K562 (cell line): ENCODE measurements around the gene PLPP4. TPM values are rescaled to one million over a fixed set of nuclear protein-coding genes. Genes with fewer than 3 reads are reported as not detected.

ENCODE experiments used
- ATAC-seq: fragments of 200-7000 bp; cut with Tn5 transposase; 3 replicates; pipeline ENCODE4 v1.9.1; 2020; ENCODE audit warnings: moderate library complexity
- BruUV-seq: library from RNA; stranded (reverse); fragments of 400-500 nt; replicated peaks from 2 replicates; lab custom pipeline; 2021; lab: Mats Ljungman, UMichigan
- CTCF ChIA-PET: fragments of 300-600 bp; formaldehyde crosslinking; extraction: SDS; loops from one replicate; lab custom pipeline; 2021; ENCODE audit warnings: low intra/inter-chr PET ratio; lab: Yijun Ruan, JAX
- POLR2A ChIA-PET: fragments of 300-600, 350-650 bp; sonication (Branson Sonifier 250); formaldehyde crosslinking; extraction: SDS; loops from one replicate; lab custom pipeline; 2021; ENCODE audit warnings: antibody characterized with exemption, inconsistent platforms; lab: Yijun Ruan, JAX
- DNase-seq, 4 experiments: peaks; one replicate each; pipeline versions ENCODE4 v3.0.0 to v3.0.0-alpha.2; 2011 to 2018; ENCODE audit warnings: low spot score in 3 of 4, mixed read lengths in 3 of 4; ENCODE audit errors: extremely low read depth in 1 of 4
- FAIRE-seq: peaks from 2 replicates; lab custom pipeline; 2011; peaks lifted over from hg19 to GRCh38; lab: Jason Lieb, UNC
- H2AFZ ChIP-seq: 2 replicates; pipeline ENCODE4 v1.6.0; 2011; ENCODE audit warnings: low read depth, low read length, control low read depth, inconsistent platforms
- H3K27ac ChIP-seq: fragments of 200-600 bp; 3 replicates; pipeline ENCODE4 v1.8.0; 2011; ENCODE audit warnings: low read depth, mild to moderate bottlenecking, control low read depth, inconsistent platforms, low read length, moderate library complexity, mixed read lengths; ENCODE audit errors: extremely low read depth
- H3K27me3 ChIP-seq, 2 experiments: fragments of 300-600 bp in 1 of 2; 2 replicates in 1 of 2; 3 replicates in 1 of 2; pipeline versions ENCODE4 v1.6.0 to v1.8.0; 2011; ENCODE audit warnings: inconsistent platforms in 2 of 2, low read length in 2 of 2, mild to moderate bottlenecking in 1 of 2, mixed read lengths in 1 of 2, moderate library complexity in 1 of 2; ENCODE audit not compliant: control insufficient read depth in 2 of 2, insufficient read depth in 2 of 2
- H3K36me3 ChIP-seq: fragments of 300-600 bp; 3 replicates; pipeline ENCODE4 v1.8.0; 2011; ENCODE audit warnings: mild to moderate bottlenecking, low read length, inconsistent platforms; ENCODE audit not compliant: control insufficient read depth, insufficient read depth
- H3K4me1 ChIP-seq, 2 experiments: fragments of 200-600 bp in 1 of 2; replicated peaks in 1 of 2; 2 replicates in 1 of 2; 3 replicates in 1 of 2; pipeline versions ENCODE4 v1.5.1 to v1.8.0; 2011; ENCODE audit warnings: inconsistent platforms in 2 of 2, low read length in 2 of 2, mild to moderate bottlenecking in 1 of 2, mixed read lengths in 1 of 2, moderate library complexity in 1 of 2; ENCODE audit not compliant: control insufficient read depth in 2 of 2, insufficient read depth in 2 of 2
- H3K4me2 ChIP-seq: 2 replicates; pipeline ENCODE4 v1.6.1; 2011; ENCODE audit warnings: low read length, control low read depth, inconsistent platforms, mixed read lengths; ENCODE audit not compliant: insufficient read depth
- H3K4me3 ChIP-seq: fragments of 200-600 bp; sonication (generic), shearing (Covaris generic); 2 replicates; pipeline ENCODE4 v1.5.1; 2016; ENCODE audit warnings: control low read depth, inconsistent platforms
- H3K79me2 ChIP-seq: fragments of 200-600 bp; 3 replicates; pipeline ENCODE4 v1.8.0; 2011; ENCODE audit warnings: low read length, inconsistent platforms; ENCODE audit not compliant: control insufficient read depth, insufficient read depth
- H3K9ac ChIP-seq, 2 experiments: 2 replicates each; pipeline versions ENCODE4 v1.6.0 to v1.6.1; 2011; ENCODE audit warnings: low read depth in 2 of 2, low read length in 2 of 2, control low read depth in 1 of 2, inconsistent platforms in 1 of 2, mild to moderate bottlenecking in 1 of 2, mixed read lengths in 1 of 2; ENCODE audit not compliant: insufficient read depth in 1 of 2
- H3K9me1 ChIP-seq: one replicate; pipeline ENCODE4 v1.6.0; 2011; ENCODE audit warnings: inconsistent platforms, mild to moderate bottlenecking, low read length, moderate library complexity; ENCODE audit not compliant: control insufficient read depth, insufficient read depth
- H3K9me3 ChIP-seq: replicated peaks from 2 replicates; pipeline ENCODE4 v1.5.1; 2011; ENCODE audit warnings: low read depth, low read length, inconsistent platforms; ENCODE audit not compliant: control insufficient read depth, insufficient read depth
- H4K20me1 ChIP-seq: replicated peaks from 2 replicates; pipeline ENCODE4 v1.6.1; 2011; ENCODE audit warnings: low read length, inconsistent platforms, mixed read lengths; ENCODE audit not compliant: control insufficient read depth, insufficient read depth
- GTF3C2 ChIP-seq: IDR thresholded peaks from 3 replicates; pipeline ENCODE4 v1.6.1; 2011; ENCODE audit warnings: borderline replicate concordance, mild to moderate bottlenecking, moderate library complexity; ENCODE audit not compliant: insufficient read length; ENCODE audit errors: extremely low read depth
- MBD2 ChIP-seq: sonication (generic); IDR thresholded peaks from 2 replicates; pipeline ENCODE4 v1.6.1; 2016; ENCODE audit warnings: low read depth, borderline replicate concordance
- POLR3A ChIP-seq: IDR thresholded peaks from 2 replicates; pipeline ENCODE4 v1.6.1; 2011; ENCODE audit warnings: borderline replicate concordance, mild to moderate bottlenecking, moderate library complexity; ENCODE audit not compliant: insufficient read length, insufficient read depth; ENCODE audit errors: extremely low read depth
- RHOXF2B ChIP-seq: fragments of 250-450 bp; sonication (Bioruptor Pico); conservative IDR thresholded peaks from 2 replicates; pipeline ENCODE4 v1.5.1; 2021
- TAF15 ChIP-seq: fragments of 200-400 bp; formaldehyde crosslinking; IDR thresholded peaks from 2 replicates; pipeline ENCODE4 v1.6.1; 2017; ENCODE audit warnings: mild to moderate bottlenecking, low read depth, low read length, moderate library complexity
- TEAD1 ChIP-seq, 2 experiments: fragments of 450-650 bp in 1 of 2; sonication (generic) in 1 of 2; formaldehyde crosslinking; IDR thresholded peaks; 2 replicates each; pipeline versions ENCODE4 v1.4.0 to v1.8.0; 2020 to 2022; ENCODE audit warnings: mild to moderate bottlenecking in 2 of 2, missing genetic modification reagents in 1 of 2
- WGBS: fragments of 100-300 bp; shearing (Covaris generic); methylation state at CpG from one replicate; pipeline ENCODE4 v1.1.6; 2016; ENCODE audit warnings: low coverage, mixed read lengths; ENCODE audit not compliant: insufficient coverage; ENCODE audit errors: missing lambda C conversion rate; 5-methylcytosine and 5-hydroxymethylcytosine counted together
- in situ Hi-C: fragments of 300-500 bp; cut with MboI; formaldehyde crosslinking; loops from 4 replicates; pipeline ENCODE4 v1.15.0; 2018; ENCODE audit warnings: inconsistent platforms, mixed read lengths
- intact Hi-C: fragments of 100-400 bp; cut with micrococcal nuclease; formaldehyde crosslinking; loops from 2 replicates; pipeline ENCODE4 v1.14.2; 2022
- polyA plus RNA-seq, 8 experiments: library from polyadenylated mRNA; depleted of rRNA in 4 of 8; stranded (reverse) in 5 of 8; unstranded in 3 of 8; fragments of >200 nt; fragmentation: Nextera tagmentation in 2 of 8; fragmentation: Illumina TruSeq in 1 of 8; extraction: Ambion mirVana in 2 of 8; extraction: Trizol in 1 of 8; gene quantifications; 2 replicates each; pipeline versions ENCODE4 v1.2.1 to v1.2.3, GENCODE V29; 2011 to 2014; ENCODE audit warnings: inconsistent platforms in 1 of 8, missing spikeins in 1 of 8
- total RNA-seq, 7 experiments: library from RNA; depleted of rRNA in 6 of 7; stranded (reverse); fragments of >200 nt in 6 of 7; fragmentation: Illumina TruSeq in 2 of 7; extraction: Trizol in 2 of 7; gene quantifications; 2 replicates each; pipeline versions ENCODE4 v1.2.1 to v1.2.3, GENCODE V29; 2011 to 2021; ENCODE audit warnings: low replicate concordance in 1 of 7

PLPP4 gene
- total and polyA plus RNA-seq, 9 of the 15 experiments (the other 6 are each of a cell fraction or from before 2014, with no cell fraction given) = 0.08 TPM; not detected in 8

- H3K4me1 ChIP-seq = no peaks in the 10 kb centered on the region
- no peaks in the 10 kb centered on the region for H3K9me3 ChIP-seq
- WGBS = 0% methylated on average over 2 of the region's 2 CpGs
- no TSS peak for BruUV-seq
- ChIA-PET CTCF (no interaction called here), POLR2A (no interaction called here)
- H3K36me3 ChIP-seq = no peaks in the 10 kb centered on the region
- H3K4me2 ChIP-seq = no peak overlapping the region
- no peak for ATAC-seq
- in situ Hi-C loops = no loop called here
- DNase-seq = no peak
- no peak overlapping the region for H3K4me3 ChIP-seq
- no peaks in the 10 kb centered on the region for H3K27me3 ChIP-seq
- no peaks in the 10 kb centered on the region for H3K79me2 ChIP-seq
- TF ChIP-seq TEAD1 (CRISPR knock-in tag; IDR thresholded peaks at IDR 0.05) (no peak), MBD2 (no peak), POLR3A (no peak), RHOXF2B (CRISPR knock-in tag) (no peak), TAF15 (no peak), GTF3C2 (no peak)
- H3K27ac ChIP-seq = no peak overlapping the region
- no peak for FAIRE-seq
- no peaks in the 10 kb centered on the region; the same call in 1 of the 2 replicates for H4K20me1 ChIP-seq
- no peak overlapping the region for H2AFZ ChIP-seq
- no peaks in the 10 kb centered on the region for H3K9me1 ChIP-seq
- intact Hi-C loops = no loop called here
- no peak overlapping the region for H3K9ac ChIP-seq
Measured at GRCh38 chr10:120570418-120570817, 113.4 kb downstream of the PLPP4 start.
